22Rv1 (cell line): Measurements from ENCODE around the gene IL17REL.

Experiments
- H3K27ac ChIP-seq: fragments of 450-650 bp; 2 replicates; pipeline ENCODE4 v1.5.1; 2017
- ZFX ChIP-seq: fragments of 450-650 bp; IDR thresholded peaks from 2 replicates; pipeline ENCODE4 v1.6.1; 2017; ENCODE audit warnings: antibody characterized with exemption, borderline replicate concordance
- TF ChIP-seq, protein P1 (sequence below): fragments of 450-650 bp; IDR thresholded peaks from 2 replicates; pipeline ENCODE4 v1.5.1; 2017; ENCODE audit warnings: mild to moderate bottlenecking

Gene IL17REL

DNA sequence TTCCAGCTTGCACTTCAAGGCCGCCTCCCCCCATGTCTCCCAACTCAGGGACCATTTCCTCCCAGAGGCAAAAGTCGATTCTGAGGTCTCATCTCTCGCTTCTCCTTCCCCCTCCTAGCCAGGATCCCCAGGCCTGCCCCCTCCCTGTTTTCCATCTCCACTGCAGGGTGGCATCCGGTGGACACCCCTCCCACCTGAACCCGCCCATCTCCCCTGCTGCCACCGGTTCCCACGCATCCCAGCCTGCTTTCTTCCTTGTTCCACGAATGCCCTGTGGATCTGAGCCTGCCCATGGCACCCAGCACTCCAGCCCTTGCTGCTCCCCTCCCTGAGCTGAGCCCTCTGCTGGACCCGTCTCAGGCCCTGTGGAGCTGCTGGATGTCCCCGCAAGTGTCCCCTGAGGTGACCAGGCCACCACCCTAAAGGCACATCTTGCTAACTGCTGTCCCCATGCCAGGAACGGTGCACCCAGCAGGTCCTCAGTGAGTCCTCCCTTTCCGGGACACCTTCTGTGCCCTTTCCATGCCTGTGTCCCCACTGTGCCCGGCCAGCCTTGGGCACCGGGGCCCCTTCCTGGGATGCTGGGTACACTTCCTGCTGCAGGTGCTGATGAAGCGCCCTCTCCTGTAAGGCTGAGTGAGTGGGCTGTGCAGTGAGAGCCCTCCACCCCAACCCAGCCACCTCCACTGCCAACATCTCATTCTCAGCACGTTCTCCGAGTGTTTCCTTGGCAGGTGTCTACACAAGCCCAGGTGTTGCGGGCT lies 936 bp downstream of the IL17REL start:
- TF ChIP-seq, protein P1, sequence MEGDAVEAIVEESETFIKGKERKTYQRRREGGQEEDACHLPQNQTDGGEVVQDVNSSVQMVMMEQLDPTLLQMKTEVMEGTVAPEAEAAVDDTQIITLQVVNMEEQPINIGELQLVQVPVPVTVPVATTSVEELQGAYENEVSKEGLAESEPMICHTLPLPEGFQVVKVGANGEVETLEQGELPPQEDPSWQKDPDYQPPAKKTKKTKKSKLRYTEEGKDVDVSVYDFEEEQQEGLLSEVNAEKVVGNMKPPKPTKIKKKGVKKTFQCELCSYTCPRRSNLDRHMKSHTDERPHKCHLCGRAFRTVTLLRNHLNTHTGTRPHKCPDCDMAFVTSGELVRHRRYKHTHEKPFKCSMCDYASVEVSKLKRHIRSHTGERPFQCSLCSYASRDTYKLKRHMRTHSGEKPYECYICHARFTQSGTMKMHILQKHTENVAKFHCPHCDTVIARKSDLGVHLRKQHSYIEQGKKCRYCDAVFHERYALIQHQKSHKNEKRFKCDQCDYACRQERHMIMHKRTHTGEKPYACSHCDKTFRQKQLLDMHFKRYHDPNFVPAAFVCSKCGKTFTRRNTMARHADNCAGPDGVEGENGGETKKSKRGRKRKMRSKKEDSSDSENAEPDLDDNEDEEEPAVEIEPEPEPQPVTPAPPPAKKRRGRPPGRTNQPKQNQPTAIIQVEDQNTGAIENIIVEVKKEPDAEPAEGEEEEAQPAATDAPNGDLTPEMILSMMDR, result no peak
- TF ChIP-seq ZFX, result no peak
- H3K27ac ChIP-seq, result peak overlapping the region; percentile 50

DNA sequence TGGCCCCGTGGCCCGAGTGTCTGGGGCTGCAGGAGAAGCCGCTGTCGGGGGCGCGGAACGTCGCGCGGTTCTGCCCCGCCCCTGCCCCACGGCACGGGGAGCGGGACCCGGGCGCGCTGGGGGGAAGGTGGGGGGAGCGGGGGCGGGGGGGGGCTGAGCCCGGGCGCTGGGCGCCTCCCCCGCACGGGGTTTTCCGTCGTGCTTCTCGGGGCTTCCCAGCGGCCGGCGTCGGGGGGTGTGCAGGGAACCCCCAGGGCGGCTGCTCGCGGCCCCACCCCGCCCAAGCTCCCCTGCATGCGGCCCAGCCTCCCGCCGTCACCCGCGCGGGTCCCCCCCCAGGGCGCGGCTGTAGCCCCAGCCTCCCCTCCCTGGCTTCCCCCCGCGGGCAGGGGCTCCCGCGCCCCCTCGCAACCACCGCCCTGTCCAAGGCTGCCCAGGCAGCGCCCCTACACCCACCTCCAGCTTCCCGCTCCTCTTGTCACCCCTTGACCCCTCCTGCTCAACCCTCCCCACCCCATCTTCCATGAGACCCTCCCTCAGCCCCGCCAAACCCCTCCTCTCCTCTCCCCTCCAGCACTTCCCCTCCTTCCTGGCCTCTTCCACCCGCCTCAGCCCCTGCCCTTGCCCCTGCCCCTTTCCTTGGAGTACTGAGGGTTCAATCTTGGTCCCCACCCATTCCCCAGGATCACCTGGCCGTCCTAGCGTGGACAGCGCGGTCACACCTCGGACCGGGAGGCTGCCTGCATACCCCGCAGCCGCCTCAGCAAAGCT lies 1.7 kb downstream of the IL17REL start:
- H3K27ac ChIP-seq, result no peak overlapping the region; the same call in 1 of the 2 replicates
- TF ChIP-seq ZFX, result no peak
- TF ChIP-seq, protein P1, result no peak

DNA sequence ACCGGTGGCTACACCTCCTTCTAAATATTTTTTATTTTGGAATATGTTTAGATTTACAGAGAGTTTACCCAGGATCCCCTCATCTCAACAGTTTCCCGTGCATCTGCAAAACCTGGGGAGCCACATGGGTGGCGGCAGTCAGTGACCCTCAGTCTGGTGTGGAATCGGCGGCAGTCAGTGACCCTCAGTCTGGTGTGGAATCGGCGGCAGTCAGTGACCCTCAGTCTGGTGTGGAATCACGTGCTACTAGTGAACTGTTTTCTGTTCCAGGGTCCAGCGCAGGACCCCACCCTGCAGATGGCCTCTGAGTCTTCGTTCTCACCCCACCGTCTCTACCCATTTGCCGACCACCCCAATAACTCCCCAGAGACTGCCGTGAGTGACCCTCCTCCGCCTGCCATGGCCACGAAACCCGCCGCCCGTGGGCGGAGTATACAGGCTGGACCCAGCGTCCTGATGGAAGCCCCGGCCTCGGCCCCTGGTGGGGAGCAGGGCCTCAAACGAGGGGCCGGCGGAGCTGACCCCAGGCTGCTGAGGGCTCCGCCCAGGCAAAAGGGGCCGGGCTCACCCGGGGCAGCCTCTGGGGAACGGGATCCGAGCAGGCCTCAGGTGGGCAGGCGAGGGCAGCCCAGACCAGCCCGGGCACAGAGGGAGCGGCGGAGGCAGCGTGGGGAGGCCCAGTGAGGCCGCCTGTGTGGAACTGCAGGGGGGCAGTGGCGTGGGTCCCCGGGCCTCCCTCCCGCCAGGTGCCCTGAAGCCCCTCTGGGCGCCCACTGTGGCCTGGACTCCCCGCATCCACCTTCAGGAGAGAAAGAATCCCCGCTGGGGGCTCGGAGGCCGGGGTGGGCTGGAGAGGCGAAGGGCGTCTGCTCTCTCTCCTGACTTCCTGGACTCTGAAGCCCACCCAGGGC lies 2.5 kb downstream of the IL17REL start:
- TF ChIP-seq, protein P1, result no peak
- TF ChIP-seq ZFX, result no peak
- H3K27ac ChIP-seq, result no peak overlapping the region; the same call in 1 of the 2 replicates

DNA sequence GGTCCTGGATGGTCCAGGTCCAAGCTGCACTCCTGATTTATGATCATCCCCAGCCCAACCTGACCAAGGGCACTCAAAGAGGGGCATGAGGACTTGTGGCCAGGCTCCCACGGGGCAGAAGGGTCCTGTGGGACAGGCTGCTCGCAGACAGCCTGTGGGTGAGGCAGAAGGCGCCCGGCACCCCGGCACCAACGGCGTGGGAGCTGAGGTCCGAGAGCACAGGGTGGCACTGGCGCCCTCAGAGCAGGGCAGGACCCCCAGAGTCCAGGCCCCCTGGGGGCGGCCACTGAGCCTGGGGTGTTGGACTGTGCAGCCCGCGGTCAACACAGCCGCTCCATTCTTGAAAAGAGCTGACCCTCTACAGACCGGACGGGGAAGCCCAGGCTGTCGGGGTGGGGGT lies 3.3 kb downstream of the IL17REL start:
- TF ChIP-seq, protein P1, result no peak
- no peak for TF ChIP-seq ZFX

DNA sequence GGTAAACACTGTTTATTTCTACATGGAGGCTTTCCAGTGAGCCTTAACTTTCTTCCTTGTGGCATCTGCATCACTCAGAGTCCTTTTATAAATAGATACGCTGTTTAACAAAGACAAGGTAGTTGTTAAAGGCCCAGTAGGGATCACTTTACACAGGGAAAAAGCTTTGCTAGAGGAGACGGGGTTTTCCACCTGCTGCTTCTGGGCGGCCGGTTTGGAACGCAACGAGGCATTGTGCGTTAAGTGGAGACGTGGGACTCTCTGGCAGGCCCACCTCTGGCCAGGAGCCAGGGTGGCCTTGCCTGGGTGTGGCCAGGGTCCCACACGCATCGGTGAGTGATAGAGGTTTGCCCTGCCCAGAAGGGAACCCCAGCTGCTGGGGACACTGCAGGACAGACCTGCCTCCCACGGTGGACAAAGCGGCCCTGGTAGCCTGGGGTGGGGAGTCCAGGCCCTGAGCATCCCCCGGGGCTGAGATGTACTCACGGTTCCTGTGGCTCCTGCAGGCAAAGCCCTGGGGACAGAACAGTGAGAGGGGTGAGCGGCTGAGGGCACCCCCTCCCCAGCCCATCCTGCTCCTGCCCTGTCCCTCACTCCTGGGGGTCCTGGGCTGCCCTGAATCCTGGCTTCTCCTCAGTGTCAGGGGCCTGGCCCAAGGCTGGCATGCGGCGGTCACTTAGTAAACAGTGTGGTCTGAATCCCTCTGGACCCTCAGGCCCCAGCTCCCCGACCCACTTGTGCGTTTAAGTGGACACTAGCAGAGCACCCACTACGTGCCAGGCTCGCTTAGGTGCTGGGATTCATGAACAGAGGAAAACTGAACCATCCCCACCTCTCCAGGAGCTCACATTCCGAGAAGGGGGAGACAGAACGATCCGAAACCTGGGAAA lies 4.2 kb downstream of the IL17REL start:
- peak overlapping the region; percentile 96 for H3K27ac ChIP-seq
- TF ChIP-seq, protein P1, result no peak
- no peak for TF ChIP-seq ZFX

More for the DNA sequence above, 3.3 kb downstream of the IL17REL start:
- peak overlapping the region; percentile 96 for H3K27ac ChIP-seq

DNA sequence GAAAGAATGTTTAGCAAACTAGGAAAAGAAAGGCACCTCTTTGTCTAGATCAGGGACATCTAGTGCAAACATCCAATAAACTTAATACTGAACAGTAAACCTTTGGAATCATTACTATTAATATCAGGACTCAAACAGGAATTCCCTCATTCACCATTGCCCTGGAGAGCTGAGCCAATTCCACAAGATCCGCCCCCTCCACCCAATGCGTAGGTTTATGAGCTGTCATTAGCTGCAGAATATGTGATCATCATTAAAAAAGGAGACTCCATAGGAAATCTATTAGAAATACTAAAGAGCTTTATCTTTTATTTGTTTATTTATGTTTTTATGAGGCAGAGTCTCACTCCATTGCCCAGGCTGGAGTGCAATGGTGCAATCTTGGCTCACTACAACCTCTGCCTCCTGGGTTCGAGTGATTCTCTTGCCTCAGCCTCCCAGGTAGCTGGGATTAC lies 5.5 kb downstream of the IL17REL start:
- TF ChIP-seq, protein P1, result no peak
- no peak for TF ChIP-seq ZFX
- H3K27ac ChIP-seq, result peak overlapping the region; percentile 96
